HEK293 (cell line): ENCODE data around the gene C3orf20.

Source experiments
- CTCF ChIA-PET: fragments of 350-600 bp; formaldehyde crosslinking; extraction: SDS; loops from one replicate; lab custom pipeline; 2021; ENCODE audit warnings: antibody characterized with exemption; lab: Yijun Ruan, JAX
- POLR2A ChIA-PET: fragments of 300-600 bp; formaldehyde crosslinking; extraction: SDS; loops from one replicate; lab custom pipeline; 2020; ENCODE audit warnings: antibody characterized with exemption, inconsistent platforms; lab: Yijun Ruan, JAX
- H3K27ac ChIP-seq: fragments of 200-500 bp; sonication (Bioruptor generic); 2 replicates; pipeline ENCODE4 v1.5.1; 2014; ENCODE audit warnings: low read depth, low read length, control low read depth, inconsistent platforms; ENCODE audit errors: extremely low read depth
- H3K36me3 ChIP-seq, 2 experiments: fragments of 200-500 bp in 1 of 2; sonication (Bioruptor generic) in 1 of 2; 1 replicate in 1 of 2; 2 replicates in 1 of 2; pipeline ENCODE4 v1.5.1; 2014 to 2017; ENCODE audit warnings: inconsistent platforms in 2 of 2, low read length in 2 of 2; ENCODE audit not compliant: control insufficient read depth in 2 of 2, insufficient read depth in 1 of 2
- H3K4me1 ChIP-seq: fragments of 200-500 bp; sonication (Bioruptor generic); 2 replicates; pipeline ENCODE4 v1.5.1; 2014; ENCODE audit warnings: mild to moderate bottlenecking, low read length, inconsistent platforms; ENCODE audit not compliant: control insufficient read depth, insufficient read depth
- H3K4me3 ChIP-seq: 2 replicates; pipeline ENCODE4 v1.5.1; 2011; ENCODE audit warnings: low read depth, mild to moderate bottlenecking, control low read depth, low read length, moderate library complexity
- H3K9me3 ChIP-seq: fragments of 200-500 bp; sonication (Bioruptor generic); 2 replicates; pipeline ENCODE4 v1.5.1; 2014; ENCODE audit warnings: low read depth, low read length, inconsistent platforms; ENCODE audit not compliant: control insufficient read depth, insufficient read depth
- GLI4 ChIP-seq: fragments of 450-650 bp; formaldehyde crosslinking; IDR thresholded peaks from 2 replicates; pipeline ENCODE4 v1.5.1; 2016; ENCODE audit warnings: missing biosample characterization, missing genetic modification characterization
- IKZF3 ChIP-seq: fragments of 450-650 bp; IDR thresholded peaks from 2 replicates; pipeline ENCODE4 v1.5.0; 2018; ENCODE audit warnings: missing biosample characterization, mild to moderate bottlenecking, missing genetic modification characterization, moderate library complexity
- KLF8 ChIP-seq: fragments of 450-650 bp; formaldehyde crosslinking; IDR thresholded peaks from 2 replicates; pipeline ENCODE4 v1.5.1; 2016; ENCODE audit warnings: missing biosample characterization, missing genetic modification characterization
- SCRT2 ChIP-seq: fragments of 450-650 bp; formaldehyde crosslinking; IDR thresholded peaks from 2 replicates; pipeline ENCODE4 v1.5.1; 2016; ENCODE audit warnings: missing biosample characterization, missing genetic modification characterization
- SP3 ChIP-seq: fragments of 450-650 bp; formaldehyde crosslinking; IDR thresholded peaks from 2 replicates; pipeline ENCODE4 v1.5.1; 2016; ENCODE audit warnings: missing biosample characterization, missing genetic modification characterization
- SP7 ChIP-seq: fragments of 450-650 bp; formaldehyde crosslinking; IDR thresholded peaks from 2 replicates; pipeline ENCODE4 v1.5.1; 2016; ENCODE audit warnings: missing biosample characterization, missing genetic modification characterization
- ZFHX2 ChIP-seq: fragments of 450-650 bp; formaldehyde crosslinking; conservative IDR thresholded peaks from 2 replicates; pipeline ENCODE4 v1.5.1; 2016; ENCODE audit warnings: missing biosample characterization, missing genetic modification characterization
- ZNF112 ChIP-seq: fragments of 450-650 bp; formaldehyde crosslinking; IDR thresholded peaks from 2 replicates; pipeline ENCODE4 v1.5.0; 2017; ENCODE audit warnings: missing biosample characterization, missing genetic modification characterization
- ZNF140 ChIP-seq: fragments of 450-650 bp; formaldehyde crosslinking; IDR thresholded peaks from 2 replicates; pipeline ENCODE4 v1.5.1; 2016; ENCODE audit warnings: missing biosample characterization, missing genetic modification characterization
- ZNF184 ChIP-seq: fragments of 450-650 bp; IDR thresholded peaks from 2 replicates; pipeline ENCODE4 v1.5.1; 2018; ENCODE audit warnings: missing biosample characterization, mild to moderate bottlenecking, missing genetic modification characterization
- ZNF585B ChIP-seq: fragments of 450-650 bp; formaldehyde crosslinking; IDR thresholded peaks from 2 replicates; pipeline ENCODE4 v1.5.1; 2016; ENCODE audit warnings: missing biosample characterization, missing genetic modification characterization
- ZNF596 ChIP-seq: fragments of 450-650 bp; IDR thresholded peaks from 2 replicates; pipeline ENCODE4 v1.5.0; 2018; ENCODE audit warnings: missing biosample characterization, mild to moderate bottlenecking, missing genetic modification characterization, moderate library complexity
- TF ChIP-seq, protein P1 (sequence below): fragments of 450-650 bp; formaldehyde crosslinking; conservative IDR thresholded peaks from 2 replicates; pipeline ENCODE4 v1.5.1; 2016; ENCODE audit warnings: low read depth, missing biosample characterization, missing genetic modification characterization
- TF ChIP-seq, protein P2 (sequence below): fragments of 450-650 bp; formaldehyde crosslinking; IDR thresholded peaks from 2 replicates; pipeline ENCODE4 v1.5.1; 2017; ENCODE audit warnings: missing biosample characterization, missing genetic modification characterization
- TF ChIP-seq, protein P3 (sequence below): fragments of 450-650 bp; formaldehyde crosslinking; IDR thresholded peaks from 2 replicates; pipeline ENCODE4 v1.5.1; 2016; ENCODE audit warnings: missing biosample characterization, missing genetic modification characterization
- TF ChIP-seq, protein P4 (sequence below): fragments of 450-650 bp; formaldehyde crosslinking; IDR thresholded peaks from 2 replicates; pipeline ENCODE4 v1.5.1; 2016; ENCODE audit warnings: missing biosample characterization, missing genetic modification characterization

C3orf20 gene

DNA sequence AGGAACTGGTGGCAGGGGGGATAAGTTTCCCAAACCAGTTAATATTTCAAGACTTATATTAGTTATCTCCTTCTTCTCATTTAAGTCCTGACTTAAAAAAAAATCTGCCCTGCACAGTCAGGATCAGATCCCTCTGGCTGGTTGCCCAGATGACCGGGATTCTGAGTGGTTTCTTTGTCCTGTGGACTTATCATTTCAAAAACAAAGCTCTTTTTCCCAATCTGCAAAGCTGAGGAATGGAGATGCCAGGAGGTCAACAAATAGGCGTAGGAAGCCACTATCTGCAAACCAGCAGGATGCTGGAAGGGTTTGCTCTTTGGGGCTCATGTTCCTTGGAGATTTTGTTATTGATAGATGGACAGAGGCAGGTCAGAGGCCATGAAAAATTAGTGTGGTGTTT, 5.8 kb downstream of the C3orf20 start (continued):
- TF ChIP-seq, protein P1, sequence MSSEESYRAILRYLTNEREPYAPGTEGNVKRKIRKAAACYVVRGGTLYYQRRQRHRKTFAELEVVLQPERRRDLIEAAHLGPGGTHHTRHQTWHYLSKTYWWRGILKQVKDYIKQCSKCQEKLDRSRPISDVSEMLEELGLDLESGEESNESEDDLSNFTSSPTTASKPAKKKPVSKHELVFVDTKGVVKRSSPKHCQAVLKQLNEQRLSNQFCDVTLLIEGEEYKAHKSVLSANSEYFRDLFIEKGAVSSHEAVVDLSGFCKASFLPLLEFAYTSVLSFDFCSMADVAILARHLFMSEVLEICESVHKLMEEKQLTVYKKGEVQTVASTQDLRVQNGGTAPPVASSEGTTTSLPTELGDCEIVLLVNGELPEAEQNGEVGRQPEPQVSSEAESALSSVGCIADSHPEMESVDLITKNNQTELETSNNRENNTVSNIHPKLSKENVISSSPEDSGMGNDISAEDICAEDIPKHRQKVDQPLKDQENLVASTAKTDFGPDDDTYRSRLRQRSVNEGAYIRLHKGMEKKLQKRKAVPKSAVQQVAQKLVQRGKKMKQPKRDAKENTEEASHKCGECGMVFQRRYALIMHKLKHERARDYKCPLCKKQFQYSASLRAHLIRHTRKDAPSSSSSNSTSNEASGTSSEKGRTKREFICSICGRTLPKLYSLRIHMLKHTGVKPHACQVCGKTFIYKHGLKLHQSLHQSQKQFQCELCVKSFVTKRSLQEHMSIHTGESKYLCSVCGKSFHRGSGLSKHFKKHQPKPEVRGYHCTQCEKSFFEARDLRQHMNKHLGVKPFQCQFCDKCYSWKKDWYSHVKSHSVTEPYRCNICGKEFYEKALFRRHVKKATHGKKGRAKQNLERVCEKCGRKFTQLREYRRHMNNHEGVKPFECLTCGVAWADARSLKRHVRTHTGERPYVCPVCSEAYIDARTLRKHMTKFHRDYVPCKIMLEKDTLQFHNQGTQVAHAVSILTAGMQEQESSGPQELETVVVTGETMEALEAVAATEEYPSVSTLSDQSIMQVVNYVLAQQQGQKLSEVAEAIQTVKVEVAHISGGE = no peak
- TF ChIP-seq, protein P2, sequence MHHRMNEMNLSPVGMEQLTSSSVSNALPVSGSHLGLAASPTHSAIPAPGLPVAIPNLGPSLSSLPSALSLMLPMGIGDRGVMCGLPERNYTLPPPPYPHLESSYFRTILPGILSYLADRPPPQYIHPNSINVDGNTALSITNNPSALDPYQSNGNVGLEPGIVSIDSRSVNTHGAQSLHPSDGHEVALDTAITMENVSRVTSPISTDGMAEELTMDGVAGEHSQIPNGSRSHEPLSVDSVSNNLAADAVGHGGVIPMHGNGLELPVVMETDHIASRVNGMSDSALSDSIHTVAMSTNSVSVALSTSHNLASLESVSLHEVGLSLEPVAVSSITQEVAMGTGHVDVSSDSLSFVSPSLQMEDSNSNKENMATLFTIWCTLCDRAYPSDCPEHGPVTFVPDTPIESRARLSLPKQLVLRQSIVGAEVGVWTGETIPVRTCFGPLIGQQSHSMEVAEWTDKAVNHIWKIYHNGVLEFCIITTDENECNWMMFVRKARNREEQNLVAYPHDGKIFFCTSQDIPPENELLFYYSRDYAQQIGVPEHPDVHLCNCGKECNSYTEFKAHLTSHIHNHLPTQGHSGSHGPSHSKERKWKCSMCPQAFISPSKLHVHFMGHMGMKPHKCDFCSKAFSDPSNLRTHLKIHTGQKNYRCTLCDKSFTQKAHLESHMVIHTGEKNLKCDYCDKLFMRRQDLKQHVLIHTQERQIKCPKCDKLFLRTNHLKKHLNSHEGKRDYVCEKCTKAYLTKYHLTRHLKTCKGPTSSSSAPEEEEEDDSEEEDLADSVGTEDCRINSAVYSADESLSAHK = no peak
- TF ChIP-seq, protein P3, sequence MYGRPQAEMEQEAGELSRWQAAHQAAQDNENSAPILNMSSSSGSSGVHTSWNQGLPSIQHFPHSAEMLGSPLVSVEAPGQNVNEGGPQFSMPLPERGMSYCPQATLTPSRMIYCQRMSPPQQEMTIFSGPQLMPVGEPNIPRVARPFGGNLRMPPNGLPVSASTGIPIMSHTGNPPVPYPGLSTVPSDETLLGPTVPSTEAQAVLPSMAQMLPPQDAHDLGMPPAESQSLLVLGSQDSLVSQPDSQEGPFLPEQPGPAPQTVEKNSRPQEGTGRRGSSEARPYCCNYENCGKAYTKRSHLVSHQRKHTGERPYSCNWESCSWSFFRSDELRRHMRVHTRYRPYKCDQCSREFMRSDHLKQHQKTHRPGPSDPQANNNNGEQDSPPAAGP (tag by site-specific recombination) = no peak
- TF ChIP-seq SP7 (tag by site-specific recombination) = no peak
- TF ChIP-seq, protein P4, sequence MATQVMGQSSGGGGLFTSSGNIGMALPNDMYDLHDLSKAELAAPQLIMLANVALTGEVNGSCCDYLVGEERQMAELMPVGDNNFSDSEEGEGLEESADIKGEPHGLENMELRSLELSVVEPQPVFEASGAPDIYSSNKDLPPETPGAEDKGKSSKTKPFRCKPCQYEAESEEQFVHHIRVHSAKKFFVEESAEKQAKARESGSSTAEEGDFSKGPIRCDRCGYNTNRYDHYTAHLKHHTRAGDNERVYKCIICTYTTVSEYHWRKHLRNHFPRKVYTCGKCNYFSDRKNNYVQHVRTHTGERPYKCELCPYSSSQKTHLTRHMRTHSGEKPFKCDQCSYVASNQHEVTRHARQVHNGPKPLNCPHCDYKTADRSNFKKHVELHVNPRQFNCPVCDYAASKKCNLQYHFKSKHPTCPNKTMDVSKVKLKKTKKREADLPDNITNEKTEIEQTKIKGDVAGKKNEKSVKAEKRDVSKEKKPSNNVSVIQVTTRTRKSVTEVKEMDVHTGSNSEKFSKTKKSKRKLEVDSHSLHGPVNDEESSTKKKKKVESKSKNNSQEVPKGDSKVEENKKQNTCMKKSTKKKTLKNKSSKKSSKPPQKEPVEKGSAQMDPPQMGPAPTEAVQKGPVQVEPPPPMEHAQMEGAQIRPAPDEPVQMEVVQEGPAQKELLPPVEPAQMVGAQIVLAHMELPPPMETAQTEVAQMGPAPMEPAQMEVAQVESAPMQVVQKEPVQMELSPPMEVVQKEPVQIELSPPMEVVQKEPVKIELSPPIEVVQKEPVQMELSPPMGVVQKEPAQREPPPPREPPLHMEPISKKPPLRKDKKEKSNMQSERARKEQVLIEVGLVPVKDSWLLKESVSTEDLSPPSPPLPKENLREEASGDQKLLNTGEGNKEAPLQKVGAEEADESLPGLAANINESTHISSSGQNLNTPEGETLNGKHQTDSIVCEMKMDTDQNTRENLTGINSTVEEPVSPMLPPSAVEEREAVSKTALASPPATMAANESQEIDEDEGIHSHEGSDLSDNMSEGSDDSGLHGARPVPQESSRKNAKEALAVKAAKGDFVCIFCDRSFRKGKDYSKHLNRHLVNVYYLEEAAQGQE (tag by site-specific recombination) = no peak
- TF ChIP-seq ZNF585B (tag by site-specific recombination) = no peak
- TF ChIP-seq SP3 = no peak
- TF ChIP-seq ZNF140 (tag by site-specific recombination) = no peak
- TF ChIP-seq KLF8 (tag by site-specific recombination) = no peak
- TF ChIP-seq ZNF112 (tag by site-specific recombination) = no peak
- no peak for TF ChIP-seq ZNF184 (tag by site-specific recombination)
- TF ChIP-seq IKZF3 = no peak

DNA sequence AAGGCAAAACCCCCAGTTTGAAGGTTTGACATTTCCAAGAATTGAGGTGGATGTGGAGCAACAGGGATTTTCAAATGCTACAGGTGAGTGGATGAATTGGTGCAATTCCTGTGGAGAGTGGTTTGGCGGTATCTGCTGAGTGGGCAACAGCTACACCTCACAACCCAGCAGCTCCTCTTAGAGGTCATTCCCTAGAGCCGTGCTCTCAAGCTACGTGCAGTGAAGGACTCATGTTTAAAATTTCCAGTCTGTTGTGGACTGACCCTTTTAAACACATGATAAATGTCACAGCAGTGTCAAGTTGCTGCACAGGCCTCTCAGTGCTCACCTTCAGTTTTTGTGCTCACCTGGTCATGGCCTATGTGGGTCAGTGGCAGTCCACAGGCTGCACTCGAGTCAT, 9.5 kb downstream of the C3orf20 start:
- Histone ChIP-seq H3K9me3 (no peaks in the 10 kb centered on the region), H3K4me1 (no peaks in the 10 kb centered on the region), H3K4me3 (no peak overlapping the region), H3K27ac (no peak overlapping the region), H3K36me3 (peaks cover 0 to 6% of the 10 kb centered on the region in 2 experiments; a peak in 1 of 3 replicates)
- TF ChIP-seq GLI4 (tag by site-specific recombination) (no peak), SCRT2 (tag by site-specific recombination) (0 out of 2 replicates have a peak, but pooled peaks have one; percentile 62)
- POLR2A ChIA-PET = no interaction called here
- CTCF ChIA-PET = no interaction called here

DNA sequence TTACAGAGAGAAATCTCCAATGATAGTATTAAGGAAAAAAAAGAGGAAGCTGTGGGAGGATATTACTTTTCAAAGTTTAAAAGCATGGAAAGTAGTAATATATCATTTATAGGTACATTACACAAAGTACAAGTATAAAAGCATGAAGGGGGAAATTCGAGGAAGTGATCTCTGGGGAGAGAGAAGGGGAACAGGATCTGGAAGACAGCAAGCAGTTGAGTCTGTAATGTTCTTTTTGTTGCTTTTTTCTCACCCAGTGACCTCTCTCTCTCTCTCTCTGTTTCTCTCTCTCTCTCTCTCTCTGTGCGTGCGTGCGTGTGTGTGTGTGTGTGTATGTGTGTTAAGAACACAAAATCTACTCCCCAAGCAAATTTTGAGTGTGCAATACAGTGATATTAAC, 10.2 kb downstream of the C3orf20 start:
- no peak overlapping the region for H3K4me3 ChIP-seq

More for the DNA sequence above, 10.2 kb downstream of the C3orf20 start:
- peak; percentile 62; the same call in 1 of the 2 replicates for TF ChIP-seq ZNF596 (tag by site-specific recombination)
- TF ChIP-seq ZFHX2 = no peak
- peaks cover 0 to 6% of the 10 kb centered on the region in 2 experiments; a peak in 1 of 3 replicates for H3K36me3 ChIP-seq
- H3K4me1 ChIP-seq = no peaks in the 10 kb centered on the region
- CTCF ChIA-PET = no interaction called here
- no peak overlapping the region for H3K27ac ChIP-seq
- H3K9me3 ChIP-seq = no peaks in the 10 kb centered on the region
- POLR2A ChIA-PET = no interaction called here
